Hypothalamus (tissue), 51 donors: ENCODE data around the gene ZFPM1.
A peak's percentile ranks its signal among the peaks of the same experiment; 100 is the strongest.

ENCODE experiments used
- DNase-seq, 51 donors: peaks; one replicate each; lab custom pipeline; 2025; lab: John Stamatoyannopoulos, UW

ZFPM1 gene

DNA sequence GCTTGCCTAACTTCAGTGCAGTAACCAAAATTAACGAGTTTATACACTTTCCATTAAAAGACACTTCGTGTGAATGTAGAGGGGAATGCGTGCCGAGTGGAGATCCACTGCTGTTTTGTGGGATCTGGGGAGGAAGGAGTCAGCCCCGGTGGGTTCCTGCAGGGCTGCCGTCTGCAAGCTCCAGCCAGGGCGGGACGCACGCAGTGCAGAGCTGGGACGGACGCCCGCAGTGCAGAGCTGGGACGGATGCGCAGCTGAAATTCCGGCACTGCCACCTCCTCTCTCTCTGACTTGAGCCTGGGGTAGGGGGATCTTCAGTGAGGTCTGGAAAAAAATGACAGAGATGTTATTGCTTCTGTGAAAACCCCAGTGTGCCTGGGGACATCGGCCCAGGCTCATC lies 100.7 kb downstream of the ZFPM1 start:
- DNase-seq: no peak

DNA sequence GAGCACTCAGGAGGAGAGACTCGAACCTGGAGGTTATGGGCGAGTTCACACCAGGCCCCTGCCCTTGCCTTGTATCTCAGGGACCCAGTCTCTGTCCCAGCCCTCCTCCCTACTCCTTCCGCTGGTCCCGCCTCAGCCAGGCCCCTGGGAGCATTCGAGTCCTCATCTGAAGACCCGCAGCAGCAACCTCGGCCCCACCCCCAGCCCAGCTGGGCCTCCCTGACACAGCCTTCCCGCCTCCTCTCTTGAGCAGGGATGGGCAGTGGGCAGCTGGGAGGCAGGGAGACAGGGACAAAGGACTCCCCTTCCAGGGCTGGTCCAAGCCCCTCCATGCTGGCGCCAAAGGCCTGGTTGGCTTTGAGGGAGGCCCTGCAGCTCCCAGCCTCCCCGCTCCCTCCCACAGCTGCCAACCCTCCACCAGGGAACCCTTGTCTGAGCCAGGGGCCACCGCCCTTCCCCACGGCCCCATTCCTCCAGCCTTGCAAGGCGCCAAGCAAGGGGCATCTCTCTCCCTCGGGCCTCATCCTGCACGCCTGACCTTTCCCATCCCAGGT lies 101.7 kb downstream of the ZFPM1 start:
- no peak for DNase-seq

DNA sequence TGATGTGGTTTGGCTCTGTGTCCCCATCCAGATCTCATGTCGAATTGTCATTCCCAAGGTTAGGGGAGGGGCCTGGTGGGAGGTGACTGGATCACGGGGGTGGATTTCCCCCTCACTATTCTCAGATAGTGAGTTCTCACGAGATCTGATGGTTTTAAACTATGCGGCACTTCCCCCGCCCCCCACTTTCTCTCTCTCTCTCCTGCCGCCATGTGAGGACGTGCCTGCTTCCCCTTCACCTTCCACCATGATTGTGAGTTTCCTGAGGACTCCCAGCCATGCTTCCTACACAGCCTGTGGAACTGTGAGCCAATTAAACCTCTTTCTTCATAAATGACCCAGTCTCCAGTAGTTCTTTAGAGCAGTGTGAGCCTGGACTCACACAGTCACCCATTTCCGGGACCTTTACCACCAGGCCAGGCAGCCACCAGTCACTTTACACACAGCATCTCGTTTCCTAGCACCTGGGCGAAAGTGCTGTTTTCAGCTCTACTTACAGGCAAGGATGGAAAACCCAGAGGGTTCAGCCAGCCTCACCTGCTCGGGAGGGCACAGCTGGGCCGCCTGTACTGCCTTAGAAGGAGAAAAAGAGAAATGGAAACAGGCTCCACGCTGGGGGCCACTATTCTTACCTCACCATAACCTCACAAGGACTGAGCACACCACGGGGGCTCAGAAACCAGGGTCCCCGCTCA lies 103.4 kb downstream of the ZFPM1 start:
- DNase-seq: no peak

DNA sequence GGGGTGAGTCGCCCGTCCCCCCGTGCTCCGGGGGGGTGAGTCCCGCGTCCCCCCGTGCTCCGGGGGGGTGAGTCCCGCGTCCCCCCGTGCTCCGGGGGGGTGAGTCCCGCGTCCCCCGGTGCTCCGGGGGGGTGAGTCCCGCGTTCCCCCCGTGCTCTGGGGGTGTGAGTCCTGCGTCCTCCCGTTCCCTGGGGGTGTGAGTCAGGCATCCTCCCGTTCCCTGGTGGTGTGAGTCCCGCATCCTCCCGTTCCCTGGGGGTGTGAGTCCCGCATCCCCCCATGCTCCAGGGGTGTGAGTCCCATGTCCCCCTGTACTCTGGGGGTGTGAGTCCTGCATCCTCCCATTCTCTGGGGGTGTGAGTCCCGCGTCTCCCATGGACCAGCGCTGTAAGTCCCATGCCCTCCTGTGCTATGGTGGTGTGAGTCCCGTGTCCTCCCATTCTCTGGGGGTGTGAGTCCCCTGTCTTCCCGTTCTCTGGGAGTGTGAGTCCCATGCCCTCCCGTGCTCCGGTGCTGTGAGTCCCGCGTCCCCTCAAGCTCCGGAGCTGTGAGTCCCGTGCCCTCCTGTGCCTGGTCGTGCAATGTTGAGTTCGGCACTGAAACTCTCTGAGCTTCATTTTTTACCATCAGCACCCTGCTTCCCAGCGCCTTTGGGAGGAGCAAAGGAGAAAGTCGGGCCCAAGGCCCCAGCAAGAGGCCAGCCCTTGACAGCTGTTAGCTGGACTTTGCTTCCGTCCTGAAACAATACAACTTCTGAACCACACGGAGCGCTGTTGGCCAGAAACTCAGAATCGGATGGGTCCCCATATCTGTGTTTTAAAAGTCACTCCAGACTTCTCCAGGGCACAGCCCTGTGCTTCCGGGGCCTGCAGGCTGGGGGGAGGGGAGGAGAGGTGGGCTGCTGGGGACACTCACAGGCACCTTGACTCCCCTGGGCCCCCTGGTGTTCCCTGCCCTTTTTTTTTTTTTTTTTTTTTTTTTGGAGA lies 105.7 kb downstream of the ZFPM1 start:
- DNase-seq: peak in 21 of 51 donors; percentile 4 to 47 (median 18)

DNA sequence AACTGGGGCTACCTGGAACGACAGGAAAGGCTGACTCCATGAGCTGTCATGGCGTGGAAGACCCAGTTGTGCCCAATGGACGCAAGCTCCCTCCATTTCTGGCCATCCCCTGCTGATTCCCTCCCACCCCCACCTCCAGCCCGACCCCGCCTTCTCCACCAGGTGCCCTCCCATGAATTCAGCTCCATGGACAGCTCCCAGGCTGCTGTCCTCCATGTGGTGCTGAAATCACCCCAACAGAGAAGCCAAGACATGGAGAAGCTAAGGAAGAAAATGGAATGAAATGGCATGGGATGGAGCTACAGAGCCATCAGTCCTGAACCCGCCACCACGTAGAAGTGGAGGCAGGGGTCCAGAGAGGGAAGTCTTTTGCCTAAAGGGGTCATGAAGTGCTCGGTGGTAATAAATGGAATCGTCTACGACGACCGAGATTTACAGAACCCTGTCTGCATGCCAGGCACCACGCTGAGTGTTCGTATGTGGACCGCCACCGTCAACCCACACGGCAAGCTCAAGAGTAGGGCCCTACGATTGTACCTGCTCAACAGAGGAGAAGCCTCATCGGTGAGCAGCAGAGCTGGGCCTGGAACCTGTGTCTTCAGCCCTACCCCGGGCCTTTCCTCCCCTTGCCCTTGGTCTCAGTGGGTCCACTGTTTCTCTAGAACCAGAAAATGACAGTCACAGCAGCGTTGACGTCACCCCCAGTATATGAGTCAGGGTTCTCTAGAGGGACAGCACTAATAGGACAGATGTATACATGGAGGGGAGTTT lies 107.8 kb downstream of the ZFPM1 start:
- DNase-seq: peak in 1 of 51 donors; percentile 5

DNA sequence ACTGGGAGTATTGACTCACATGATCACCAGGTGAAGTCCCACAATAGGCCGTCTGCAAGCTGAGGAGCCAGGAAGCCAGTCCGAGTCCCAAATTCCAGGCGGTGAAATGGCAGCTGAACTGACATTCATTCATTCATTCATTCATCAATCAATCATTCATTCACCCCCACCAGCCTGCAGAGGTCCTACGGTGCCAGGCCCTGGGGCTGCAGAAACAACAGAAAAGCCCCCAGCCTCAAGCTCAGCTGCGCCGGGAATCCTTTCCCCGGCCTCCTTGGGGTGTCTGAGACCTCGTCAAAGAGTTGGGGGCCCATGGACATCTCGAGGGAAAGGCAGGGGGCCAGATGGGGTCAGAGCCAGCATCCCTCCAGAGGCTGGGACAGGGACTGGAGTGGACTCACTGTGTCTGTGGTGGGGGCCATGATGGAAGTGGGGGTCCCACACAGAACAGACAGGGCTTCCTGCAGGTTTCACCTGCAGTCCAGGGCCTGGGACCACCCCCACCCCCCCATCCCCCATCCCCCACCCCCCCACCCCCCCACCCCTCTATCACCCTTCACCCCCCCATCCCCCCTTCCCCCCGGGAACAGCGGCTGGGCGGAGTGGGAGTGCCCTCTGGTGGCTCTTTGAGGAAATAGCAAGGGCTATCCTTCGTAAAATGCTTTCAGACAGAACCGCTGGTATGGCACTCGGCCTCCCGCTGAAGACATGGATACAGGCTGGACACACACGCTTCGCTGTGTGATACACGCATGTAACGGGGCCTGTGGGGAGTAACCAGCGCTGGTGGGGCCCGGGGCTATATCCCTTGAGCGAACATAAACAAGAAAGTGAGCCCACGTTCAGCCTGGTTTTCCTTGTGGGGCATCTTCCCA lies 108.6 kb downstream of the ZFPM1 start:
- DNase-seq: peak in 42 of 51 donors; percentile 6 to 54 (median 29)

DNA sequence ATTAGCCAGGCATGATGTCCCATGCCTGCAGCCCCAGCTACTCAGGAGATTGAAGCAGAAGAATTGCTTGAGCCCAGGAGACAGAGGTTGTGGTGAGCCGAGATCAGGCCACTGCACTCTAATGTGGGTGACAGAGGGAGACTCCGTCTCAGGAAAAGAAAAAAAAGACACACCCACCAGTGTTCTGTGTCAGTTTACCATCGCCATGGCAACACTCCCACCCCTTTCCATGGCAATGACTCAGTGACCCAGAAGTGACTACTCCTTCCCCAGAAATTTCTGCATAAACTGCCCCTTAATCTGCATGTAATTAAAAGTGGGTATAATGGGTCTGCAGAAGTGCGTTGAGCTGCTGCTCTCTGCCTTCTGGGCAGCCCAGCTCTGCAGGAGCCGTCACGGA lies 113.1 kb downstream of the ZFPM1 start:
- peak in 2 of 51 donors; percentile 13 to 26 for DNase-seq

DNA sequence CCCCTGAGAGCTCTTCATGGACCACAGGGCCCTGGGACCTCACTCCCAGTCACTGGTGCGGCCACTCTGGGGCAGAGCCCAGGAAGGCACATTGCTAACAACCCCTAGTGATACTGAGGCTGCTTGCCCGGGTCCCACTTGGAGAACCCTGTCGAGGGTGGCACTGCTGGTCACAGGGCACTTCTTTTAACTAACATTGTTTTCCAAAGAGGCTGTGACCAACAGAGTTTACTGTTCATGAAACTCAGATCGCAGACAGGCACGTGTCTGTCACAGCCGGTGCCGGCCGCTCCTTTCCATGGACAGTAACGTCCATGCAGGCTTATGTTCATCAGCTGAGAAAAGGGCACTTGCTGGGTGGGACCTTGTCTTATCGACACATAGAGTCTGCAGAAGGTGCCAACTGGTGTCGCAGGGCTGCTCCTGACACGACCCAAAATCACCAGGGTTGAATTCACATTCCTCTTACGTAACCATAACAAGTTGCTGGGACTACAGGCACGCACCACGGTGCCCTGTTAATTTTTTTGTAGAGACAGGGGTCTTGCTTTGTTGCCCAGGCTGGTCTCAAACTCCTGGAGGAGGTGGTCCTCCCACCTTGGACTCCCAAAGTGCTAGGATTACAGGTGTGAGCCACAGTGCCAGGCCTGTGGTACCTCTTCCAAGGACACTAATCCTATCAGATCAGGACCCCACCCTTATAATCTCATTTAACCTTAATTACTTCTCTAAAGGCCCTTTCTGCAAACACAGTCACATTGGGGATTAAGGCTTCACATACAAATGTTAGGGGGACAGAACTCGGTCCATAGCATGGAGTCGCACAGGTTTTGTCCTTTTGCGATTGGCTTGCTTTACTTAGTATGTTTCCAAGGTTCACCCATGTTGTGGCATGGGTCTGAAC lies 115.9 kb downstream of the ZFPM1 start:
- no peak for DNase-seq

DNA sequence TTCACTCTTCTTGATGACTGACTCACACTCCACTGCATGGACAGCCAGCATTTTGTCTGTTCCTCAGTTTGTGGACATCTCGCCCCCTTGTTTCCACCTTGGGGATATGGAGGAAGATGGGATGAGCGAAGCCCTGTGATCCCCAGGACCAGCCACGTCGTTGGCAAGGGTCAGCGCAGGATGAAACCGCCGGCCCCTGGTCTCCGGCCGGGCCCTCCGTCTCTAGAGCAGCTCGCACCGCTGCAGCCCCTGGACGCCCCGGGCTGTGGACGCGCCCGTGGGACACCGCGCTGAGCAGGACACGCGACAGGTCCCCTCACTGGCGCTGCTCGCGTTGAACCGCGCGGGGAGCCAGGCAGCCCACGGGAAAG lies 116.5 kb downstream of the ZFPM1 start:
- DNase-seq: peak in 10 of 51 donors; percentile 34 to 65 (median 48)

DNA sequence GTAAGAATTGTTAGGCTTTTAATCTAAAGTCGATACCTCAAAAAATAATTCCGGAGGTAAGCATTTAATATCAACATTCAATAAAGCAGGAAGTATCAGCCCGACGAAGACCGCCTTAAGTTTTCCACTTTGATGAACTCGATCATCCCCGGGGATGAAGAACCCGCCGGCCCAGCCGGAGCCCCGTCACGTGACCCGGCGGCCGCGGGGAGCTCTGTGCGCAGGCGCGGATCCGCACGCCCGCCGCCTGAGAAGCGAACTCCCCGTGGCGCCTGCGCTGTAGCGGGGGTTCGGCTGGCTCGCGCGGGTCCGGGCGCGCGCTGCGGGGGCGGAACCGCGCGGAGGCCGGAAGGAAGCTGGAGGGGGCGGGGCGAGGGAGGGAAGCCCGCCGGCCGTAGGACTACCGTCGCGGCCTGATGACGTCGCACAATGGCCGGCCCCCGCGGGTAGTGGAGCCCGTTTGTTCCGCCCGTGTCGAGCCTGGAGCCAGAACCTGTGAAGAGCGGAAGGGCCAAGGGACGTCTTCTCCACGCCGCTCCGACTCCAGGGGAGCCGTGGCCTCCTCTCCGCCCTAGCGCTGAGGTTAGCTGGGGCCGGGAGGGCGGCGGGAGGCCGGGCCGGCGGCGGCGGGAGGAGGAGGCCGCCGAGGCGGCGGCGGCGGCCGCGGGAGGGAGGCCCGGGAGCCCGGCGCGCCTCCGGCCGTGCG lies 117.1 kb downstream of the ZFPM1 start, which contains the start of gene ZC3H18:
Gene ZC3H18 (plus strand): TSS at position 419 of the 706 bp plus-strand sequence. CDS start 6,721 bp downstream, outside the sequence.
- peak; percentile 46 to 98 (median 90) for DNase-seq

DNA sequence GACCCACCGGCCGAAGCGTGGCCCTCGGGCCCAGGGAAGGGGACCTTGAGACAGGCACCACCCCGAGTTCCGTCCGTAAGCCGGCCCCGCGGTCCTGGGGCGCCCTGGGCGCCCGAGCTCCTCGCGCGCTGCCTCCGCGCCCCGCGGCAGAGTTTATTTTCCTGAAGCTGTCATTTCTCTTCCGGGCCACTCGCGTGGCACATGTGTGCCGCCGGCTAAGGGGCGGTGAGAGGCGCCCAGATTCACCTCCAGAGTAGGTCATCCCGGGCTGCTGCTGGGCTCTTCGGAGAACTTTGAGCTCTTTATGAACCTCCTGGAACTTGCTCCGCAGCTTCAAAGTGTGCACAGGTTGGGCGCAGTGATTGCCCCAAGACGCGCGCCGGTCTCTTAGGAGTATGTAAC lies 117.6 kb downstream of the ZFPM1 start:
- peak in 6 of 51 donors; percentile 17 to 61 (median 34) for DNase-seq

DNA sequence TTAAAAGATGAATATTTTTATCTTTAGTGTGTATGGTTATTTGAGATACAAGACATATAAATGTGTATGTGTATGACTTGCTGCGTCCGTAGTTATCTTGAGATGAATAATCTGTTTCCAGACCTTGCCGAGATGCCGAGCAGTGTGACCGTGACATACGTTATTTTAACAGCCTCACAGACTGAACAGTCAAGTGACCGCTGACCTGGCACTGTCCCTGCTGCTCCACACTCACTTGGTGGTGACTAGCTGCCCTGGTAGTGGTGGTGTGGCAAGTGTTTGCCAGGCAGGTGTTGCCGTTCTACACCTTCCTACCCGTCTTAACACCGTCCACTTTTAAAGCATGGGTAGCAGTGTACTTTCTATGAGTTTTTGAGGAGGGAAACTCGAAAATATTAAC lies 122.2 kb downstream of the ZFPM1 start:
- no peak for DNase-seq

DNA sequence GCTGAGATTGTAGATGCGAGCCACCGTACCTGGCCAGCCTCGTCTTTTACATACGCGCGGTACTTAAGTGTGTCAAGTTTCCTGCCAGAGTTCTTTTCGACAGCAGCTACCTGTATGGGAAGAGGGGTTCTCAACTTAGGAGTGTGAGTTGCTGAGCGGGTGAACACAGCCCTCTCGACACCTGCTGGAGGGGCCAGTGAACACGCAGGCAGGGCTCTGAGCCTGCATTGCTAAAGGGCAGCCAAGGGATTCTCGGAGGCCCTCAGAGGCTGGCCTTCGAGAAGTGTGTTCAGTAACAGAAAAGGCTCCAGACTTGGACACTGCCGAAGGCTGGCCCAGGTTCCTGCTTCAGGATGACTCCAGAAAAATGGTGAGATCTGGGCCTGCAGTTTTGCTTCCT lies 123.2 kb downstream of the ZFPM1 start:
- DNase-seq: no peak

DNA sequence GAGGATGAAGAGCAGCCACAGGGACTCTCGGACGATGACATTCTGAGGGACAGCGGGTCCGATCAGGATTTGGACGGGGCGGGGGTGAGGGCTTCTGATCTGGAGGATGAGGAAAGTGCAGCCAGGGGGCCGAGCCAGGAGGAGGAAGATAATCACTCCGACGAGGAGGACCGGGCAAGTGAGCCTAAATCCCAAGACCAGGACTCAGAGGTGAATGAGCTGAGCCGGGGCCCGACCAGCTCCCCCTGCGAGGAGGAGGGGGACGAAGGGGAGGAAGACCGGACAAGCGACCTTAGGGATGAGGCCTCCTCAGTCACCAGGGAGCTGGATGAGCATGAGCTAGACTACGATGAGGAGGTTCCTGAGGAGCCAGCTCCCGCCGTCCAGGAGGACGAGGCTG lies 124.1 kb downstream of the ZFPM1 start:
- DNase-seq: no peak

DNA sequence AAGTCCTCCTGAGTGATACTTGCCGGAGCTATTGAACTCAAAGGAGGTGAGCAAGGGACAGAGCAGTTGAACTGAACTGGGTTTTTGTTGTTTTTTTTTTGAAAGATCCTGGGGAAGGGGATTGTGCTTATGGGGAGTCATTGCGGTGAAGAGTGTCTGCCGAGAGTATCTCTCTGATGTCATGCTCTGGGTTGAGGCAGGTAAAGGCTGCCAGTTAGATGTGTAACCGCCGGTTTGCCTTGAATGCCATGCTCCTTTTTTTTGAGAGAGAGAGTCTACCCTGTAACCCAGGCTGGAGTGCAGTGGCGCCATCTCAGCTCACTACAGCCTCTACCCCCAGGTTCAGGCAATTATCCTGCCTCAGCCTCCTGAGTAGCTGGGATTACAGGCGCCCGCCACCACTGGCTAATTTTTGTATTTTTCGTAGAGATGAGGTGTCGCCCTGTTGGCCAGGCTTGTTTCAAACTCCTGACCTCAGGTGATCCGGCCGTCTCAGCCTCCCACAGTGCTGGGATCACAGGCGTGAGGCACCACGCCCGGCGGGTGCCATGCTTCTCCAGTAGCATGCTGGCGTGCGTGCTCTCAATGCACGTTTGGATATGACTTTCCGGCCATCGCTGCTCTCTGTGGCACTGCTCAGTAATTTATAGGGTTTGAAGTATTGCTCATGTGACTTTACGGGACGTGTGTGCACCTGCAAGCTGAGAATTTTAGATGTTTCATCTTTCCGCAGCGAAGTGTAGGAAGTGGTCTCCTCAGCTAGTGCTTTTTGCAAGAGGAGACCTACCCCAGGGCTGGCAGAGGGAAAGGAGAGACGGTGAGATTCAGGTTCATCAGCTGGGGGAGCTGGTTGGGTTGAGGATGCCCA lies 125.6 kb downstream of the ZFPM1 start:
- no peak for DNase-seq

DNA sequence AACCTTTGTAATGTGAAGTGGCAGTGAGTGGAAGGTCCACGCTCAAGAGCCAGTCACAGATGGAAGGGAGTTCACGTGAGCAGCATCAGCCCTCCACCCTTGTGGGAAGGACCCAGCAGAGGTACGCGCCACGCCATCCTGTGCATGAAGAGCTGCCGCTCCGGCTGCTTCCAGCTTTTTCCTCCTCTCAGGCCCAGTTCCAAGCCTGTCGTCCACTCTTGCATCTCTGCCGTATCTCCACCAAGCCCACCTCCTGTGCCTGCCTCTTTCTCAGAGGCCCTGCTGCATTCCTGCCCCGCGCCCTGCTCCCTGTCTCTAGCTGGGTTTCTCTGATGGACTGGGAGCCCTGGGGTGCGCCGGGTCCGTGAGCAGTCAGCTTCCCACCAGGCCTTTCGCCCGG lies 127.3 kb downstream of the ZFPM1 start:
- DNase-seq: no peak

DNA sequence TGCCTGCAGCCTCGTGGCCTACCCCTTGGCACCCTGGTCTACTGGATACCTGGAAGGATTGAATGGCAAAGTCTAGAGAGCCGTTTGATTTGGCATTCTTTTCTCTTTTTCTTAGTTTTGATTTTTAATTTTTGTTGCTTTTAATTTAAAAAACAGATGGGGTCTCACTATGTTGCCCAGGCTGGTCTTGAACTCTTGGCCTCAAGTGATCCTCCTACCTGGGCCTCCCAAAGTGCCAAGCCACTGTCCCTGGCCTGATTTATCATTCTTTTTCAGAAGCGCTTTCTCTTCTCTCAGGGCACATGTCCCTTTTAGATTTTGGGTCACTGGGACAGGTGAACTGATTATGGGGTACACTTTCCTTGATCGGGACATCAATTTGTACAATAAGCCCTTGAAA lies 128.0 kb downstream of the ZFPM1 start:
- no peak for DNase-seq
